Amniotic stem cell (primary cell): Measurements from ENCODE around the gene CCDC93.

Experiments used
- DNase-seq: peaks from one replicate; lab custom pipeline; 2025; lab: John Stamatoyannopoulos, UW

CCDC93 gene

DNA sequence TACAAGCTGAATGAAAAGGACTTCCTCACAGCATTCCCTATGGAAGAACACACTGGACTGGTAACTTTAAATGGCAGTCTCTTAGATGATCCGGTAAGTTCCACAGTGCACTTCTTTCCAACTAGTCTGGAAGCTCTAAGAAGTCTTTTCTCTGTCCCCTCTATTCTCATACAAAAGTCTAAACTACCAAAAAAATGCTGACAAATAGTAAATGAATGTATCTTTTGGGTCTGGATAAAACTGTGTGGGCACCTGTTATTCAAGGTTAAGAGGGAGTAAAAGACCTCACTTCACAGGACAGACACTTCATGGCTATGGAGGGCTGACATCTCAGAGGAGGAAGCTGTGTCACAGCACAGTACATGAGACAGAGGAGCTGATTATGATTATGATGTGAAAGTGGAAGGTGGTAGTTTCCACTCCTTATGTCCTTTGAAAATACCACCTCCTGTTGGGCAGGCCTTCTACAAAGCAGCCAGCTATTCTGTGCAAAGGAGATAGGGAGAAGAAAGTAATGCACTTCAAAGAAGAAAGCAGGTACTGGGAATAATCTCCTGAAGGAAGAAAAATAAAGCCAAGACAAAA, 23.9 kb downstream of the CCDC93 start:
- DNase-seq, result no peak

DNA sequence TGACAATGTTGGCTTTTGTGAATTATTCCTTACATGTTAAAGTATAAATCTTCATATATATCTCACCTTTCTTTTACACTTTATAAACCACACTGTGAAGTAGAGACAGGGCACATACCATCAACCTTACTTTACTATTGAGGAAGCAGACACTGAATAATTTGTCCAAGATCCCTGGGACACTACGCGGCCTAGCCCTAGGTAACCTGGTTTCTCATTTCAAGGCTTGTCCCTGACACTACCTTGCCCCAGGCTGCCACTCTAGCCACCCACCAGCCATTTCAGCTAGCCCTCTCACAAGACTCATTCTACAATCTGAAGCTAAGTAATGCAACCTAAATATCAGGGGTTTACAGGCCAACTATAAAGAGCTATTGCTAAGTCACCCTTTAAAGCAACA, 26.7 kb downstream of the CCDC93 start:
- DNase-seq, result no peak

DNA sequence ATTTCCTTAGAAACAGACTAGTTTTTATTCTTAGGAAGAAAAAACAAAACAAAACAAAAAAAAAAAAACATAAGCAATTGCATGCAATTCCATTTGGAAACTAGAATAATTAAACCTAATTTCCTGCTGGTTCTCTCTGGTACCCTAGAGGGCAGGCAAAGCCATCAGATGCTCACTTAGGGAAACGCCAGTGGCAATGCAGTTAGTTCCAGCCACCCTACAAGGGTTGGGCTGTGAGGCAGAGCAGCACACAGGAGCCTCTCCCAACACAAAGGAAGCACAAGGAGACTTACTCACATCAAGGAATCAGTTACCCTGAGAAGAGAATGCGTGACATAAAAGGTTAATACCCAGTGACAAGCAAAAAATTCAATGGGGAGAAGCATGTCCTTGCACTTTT, 28.8 kb downstream of the CCDC93 start:
- no peak for DNase-seq

DNA sequence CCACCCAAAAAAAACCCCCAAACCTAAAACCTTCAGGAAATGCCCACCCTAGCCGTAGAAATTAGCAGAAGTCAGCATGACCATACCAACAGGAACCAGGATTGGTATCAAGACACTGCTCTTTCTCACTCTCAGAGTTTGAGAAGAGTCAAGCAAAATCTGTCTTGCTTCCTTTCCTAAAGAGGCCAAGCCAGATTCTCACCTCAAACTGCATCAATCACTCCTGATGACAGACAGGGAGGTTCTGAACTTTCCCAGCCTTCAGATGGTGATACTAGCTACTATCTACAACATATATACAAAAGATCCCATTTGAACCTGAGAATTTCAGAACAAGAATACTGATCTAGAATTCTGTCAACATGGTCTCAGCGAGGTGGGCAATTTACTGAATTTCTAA, 29.7 kb downstream of the CCDC93 start:
- DNase-seq, result no peak

DNA sequence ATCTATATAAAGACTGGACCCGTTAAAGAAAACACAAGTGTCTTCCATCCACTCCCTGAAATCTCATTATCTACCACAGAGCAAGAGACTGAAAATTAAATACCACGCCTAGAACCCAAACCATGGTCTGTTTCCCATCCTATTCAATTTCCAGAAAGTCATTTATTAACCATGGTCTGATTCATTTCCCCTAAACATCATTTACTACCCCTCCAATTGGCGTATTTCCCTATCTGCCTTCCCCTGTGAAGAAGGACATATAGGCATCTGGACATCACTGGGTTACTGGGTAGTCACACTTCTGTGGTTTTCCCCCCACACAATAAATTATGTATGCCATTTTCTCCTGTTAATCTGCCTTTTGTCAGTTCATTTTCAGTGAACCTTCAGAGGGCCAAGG, 30.8 kb downstream of the CCDC93 start:
- no peak for DNase-seq

DNA sequence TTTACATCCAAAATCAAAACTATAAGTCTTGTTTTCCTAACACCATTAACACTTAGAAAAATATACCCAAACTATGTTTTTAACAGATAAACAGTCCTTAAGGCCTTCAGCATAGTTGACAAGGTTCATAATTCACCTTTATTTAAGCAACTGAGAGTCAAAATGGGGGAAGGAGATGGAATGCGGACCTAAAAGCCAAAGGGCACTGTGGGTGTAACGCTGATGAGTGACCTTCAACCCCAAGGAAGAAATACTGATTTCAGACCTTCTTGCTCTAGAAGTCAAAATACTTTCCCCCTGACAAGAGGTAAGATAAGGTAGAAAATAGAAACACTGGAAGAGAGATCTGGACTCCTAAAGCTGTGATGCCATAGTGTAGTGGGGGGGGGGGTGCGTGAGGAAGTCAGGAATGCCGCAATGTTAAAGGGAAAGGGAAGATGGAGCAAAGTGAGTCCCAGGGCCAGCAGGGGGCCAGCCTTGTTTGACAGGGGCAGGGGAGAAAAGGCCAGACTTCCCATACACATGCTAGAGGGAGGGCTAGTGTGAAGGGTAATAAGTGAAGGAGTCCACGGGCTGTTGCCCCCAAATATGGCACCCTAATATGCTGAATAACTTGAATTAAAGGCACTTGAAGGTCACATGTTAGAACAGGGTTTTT, 31.4 kb downstream of the CCDC93 start:
- no peak for DNase-seq

DNA sequence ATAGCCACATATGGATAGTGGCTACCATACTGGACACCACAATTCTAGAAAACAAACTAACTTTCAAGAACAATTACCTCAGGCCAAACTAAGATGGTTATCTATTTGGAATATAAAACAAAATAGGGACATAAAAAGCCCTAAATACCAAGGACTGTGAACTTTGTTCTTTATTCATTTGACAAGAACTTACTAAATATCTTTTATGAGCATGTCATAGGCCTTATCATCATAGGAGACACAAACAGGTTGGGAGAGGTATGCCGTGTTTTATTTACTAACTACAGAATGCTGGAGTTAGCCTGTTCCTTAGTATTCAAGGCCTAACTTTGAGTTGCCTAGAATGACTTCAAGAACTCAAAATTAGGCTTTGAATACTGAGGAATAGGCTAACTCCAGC, 32.1 kb downstream of the CCDC93 start:
- no peak for DNase-seq

DNA sequence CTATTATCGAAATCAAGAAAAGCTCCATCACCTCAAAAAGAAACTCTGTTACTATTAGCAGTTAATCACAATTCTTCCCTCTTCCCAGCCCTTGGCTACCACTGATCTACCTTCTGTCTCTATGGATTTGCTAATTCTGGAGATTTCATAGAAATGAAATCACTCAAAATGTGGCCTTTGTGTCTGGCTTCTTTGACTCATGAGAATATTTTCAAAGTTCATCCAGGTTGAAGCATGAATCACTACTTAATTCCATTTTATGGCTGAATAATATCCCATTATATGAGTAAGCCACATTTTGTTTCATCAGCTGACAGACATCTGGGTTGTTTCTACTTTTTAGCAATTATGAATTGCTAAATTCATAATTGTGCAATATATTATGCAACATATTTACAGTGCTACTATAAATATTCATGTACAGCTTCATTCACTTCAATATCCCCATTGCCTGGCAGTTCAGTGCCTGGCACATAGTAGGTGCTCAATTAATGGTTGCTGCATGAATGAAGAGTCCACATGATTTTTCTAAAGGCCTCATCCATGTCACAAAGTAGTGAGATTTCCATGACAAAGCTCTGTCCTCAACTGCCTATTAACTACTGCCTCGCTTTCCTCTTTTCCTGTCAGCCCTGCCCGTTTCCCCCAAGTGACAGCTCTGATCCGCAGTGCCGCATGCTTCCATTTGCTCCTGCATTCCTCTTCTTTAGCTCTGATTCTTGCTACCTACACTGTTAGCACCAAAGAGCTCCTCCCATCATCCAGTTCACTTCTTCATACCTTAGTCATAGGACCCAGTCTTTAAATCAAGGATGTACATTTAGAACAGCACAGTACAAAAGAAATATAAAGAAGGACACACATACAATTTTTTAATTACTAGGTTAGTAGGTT, 32.8 kb downstream of the CCDC93 start:
- peak; percentile 57 for DNase-seq

DNA sequence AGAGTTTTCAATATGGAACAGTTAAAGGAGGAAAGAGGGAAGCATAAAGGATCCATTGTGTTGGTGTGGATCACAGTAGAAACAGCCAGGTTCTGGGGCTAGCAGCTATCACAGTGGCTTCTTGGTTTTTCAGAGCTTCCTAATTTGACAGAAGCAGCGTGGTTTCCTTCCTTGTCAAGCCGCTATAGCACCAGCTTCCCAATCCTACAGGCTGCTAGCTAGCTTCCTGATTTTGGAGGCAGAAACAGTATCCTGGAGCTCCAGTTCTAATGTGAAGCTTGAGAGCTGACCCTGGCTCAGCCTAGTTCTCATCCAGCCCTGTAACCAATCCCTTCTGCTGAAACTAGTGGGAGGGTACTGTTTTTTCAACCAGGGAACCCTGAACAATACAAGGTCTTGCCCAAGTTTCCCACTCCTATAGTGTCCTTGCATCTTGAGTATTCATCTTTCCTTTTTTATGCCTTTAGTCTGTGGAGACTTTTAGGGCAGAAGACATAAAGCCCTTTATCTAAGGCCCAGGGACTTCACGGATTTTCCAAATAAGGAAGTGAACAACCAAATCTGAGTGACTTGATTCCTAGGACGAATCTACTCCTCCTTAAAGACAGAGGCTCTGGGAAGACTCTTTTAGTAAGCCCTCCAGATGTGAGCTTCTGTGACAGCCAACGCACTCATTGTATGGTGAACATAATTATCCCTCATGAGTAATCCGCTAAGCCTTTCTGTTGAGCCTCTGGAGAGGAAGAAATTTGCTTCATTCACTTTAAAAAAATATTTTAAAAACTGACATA, 33.8 kb downstream of the CCDC93 start:
- peak; percentile 15 for DNase-seq

DNA sequence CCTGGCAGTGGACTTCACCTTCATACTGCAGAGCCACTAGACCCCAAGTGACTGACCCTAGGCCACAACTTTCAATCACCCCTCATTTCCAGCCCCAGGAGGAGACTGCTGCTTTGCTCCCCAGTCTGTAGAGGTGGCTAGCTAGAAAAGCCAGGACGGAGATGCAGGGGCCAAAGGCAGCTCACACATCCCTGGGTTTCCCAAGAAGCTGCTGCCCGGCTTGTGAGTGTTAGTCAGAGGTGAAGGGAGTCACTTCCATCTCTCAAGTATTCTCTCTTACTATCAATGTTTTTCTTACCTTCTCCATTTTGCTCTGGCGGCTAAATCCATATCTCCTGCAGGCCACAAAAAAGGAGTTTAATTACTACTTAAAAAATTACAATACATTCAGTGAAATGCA, 36.2 kb downstream of the CCDC93 start:
- no peak for DNase-seq

DNA sequence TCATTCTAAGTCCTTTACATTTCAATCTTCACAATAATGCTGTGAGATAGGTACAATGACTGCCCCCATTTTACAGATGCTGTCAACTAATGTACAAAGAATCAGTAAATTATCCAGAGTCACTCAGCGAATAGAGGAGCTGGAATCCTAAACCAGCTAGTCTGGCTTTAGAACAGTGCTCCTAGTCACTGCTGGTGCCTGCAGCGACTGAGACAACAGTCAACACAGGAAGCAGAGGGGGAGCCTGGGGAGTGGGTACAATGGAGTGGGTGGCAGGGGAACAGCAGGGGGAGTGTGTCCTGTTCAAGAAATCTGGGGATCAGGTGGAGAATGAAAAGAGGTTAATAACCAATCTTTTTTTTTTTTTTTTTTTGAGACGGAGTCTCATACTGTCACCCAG, 37.3 kb downstream of the CCDC93 start:
- DNase-seq, result no peak

DNA sequence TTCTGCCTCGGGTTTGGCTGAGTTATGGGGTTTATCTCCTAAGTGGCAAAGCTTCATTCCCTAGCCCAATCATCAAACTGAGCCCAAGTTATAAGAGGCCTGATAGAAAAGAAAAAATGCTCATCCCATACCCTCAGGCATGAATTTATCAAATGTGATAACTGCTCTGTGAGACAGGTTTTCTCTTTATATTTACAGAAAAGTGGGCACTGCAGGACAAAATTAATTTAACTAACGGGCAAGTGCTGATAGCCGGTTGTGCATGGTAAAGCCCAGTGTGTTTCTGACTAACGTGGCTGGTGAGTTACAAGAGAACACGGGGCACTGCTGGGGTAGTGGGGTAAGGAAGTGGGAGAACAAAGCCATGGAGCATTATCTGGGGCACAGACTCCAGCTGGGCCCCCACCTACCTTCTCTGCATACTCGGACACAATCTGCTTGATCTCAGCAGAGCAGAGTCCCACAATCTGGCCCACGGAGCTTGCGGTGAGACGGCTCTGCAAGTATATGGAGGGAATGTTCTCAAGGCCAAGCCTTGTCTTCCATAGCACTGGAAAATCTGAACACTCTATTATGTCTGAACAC, 40.3 kb downstream of the CCDC93 start:
- no peak for DNase-seq

DNA sequence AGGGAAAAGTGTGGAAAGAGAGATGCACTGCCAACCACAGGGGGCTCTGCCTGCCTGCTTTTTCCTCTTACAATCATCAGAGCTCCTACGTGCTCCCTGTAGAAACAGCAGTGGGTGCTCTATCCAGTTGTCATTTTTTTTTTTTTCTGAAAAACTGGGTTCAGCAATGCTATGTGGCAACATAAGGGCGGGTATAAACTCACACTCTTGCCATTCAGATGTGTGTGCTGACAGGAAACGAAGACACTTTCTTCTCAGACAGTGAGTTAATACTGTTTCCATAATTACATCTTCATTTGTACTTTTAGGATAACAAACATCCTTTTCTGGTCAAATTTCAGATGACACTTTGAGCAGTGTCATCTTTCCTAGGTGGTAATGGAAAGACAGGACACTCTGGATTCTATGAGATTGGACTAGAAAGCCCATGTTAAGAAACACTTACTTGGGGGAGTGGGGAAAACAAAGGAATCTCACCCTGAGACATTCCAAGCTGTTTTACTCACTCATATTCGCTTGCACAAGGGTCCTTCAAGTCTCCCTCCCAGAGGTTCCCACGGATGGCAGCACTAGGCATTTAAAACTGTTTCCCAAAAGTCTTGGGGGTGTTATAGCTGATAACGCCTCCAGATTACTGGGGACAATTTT, 41.3 kb downstream of the CCDC93 start:
- no peak for DNase-seq

DNA sequence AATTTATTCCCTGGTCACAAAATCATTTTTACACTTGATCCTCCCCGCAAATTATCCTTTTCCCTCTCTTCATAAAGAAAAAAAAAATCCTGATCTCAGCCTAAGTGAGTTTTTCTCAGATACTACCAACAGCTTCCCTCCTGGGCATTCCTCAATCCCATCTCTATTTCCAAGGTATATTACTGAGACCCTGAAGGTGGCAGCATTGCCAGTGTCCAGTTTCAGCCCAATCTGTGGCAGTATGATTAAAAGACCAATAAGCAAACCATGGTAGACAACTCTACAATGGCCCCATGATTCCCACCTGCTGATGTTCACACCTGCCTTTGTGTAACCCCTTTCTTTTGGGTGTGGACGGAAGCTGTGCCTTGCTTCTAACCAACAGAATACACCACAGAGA, 45.1 kb downstream of the CCDC93 start:
- no peak for DNase-seq

DNA sequence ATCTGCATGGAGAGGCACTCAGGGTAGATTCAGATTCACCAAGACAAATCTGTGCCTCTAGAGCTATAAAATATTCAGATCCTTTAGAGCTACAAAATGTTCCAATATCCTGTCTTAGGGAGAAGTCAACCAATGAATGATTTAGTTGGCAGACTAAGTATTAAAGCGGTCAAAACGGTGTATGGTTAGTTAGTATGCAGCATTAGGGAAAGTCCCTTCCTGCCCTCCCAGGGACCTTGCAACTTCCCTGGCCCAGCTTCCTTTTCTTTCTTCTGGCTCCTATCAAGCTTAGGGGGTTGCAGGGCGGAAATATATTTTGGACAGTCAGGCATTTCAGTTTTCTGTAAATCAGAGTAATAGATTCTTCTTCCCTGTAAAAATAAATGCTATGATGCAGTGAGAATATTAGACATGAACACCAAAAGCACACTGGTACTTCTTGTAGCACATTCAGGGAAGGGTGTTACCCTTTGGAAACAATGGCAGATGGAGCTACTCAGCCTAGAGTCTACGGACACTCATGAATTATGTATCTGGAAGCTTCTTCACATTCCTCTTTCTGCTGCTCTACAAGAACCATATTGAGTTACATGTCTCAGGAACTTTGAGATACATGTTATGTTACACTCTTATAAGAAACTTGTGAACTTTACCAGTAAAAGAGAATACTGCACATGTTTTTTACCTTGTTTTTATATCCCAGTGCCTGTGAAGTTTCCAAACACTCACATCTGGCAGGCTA, 45.7 kb downstream of the CCDC93 start:
- no peak for DNase-seq

DNA sequence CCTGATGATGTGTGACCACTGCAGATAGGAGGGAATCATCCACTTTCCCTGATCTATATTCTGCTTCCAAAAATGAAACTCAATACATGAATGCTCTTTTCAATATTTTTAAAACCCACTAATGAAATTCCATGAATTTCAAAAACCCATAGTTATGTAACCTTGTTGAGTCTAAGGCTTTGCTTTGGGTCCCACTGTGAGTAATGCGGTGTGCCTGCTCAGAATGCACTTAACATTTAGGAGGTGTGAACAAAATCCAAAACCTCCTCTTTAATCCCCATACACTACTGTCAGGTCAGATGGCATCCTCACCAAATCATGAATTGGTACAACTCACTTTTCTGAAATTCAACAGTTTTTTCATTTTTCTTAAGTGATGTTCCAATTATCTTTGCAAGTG, 50.4 kb downstream of the CCDC93 start:
- DNase-seq, result no peak

DNA sequence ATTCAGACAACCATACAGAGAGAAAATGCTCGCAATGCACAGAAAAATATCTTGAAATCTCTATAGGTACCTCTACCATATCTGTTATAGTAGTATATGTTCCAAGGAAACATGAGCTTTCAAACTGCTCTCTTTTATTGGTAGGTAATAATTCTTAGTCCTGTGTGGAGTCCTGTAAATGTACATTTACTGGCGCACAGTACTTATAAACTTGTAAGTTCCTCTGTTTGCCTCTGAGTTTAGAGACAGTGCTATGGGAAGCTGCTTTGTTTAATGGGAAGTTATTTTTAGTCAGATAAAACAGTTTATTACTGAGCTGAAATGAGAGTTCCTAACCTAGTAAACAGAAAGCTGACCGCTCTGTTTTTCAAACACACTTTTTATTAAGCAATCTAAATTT, 52.7 kb downstream of the CCDC93 start:
- no peak for DNase-seq

DNA sequence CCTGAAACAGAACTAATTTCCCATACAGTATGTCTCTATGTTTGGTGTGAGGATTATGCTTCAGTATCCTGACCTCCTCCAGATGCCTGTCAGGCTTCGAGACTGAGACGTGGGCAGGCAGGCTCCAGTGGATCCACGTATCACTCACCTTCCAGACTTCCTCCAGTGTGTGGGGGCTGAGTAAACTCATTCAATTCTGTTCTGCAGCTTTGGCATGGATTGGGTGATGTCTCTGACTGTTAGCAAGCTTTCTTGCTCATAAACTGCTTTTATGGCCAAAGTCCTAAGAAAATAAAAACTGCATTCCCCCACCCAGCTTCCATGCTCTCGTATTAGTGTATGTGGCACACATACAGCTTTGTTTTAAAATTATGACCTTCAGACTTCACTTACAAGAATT, 53.6 kb downstream of the CCDC93 start:
- peak; percentile 16 for DNase-seq

DNA sequence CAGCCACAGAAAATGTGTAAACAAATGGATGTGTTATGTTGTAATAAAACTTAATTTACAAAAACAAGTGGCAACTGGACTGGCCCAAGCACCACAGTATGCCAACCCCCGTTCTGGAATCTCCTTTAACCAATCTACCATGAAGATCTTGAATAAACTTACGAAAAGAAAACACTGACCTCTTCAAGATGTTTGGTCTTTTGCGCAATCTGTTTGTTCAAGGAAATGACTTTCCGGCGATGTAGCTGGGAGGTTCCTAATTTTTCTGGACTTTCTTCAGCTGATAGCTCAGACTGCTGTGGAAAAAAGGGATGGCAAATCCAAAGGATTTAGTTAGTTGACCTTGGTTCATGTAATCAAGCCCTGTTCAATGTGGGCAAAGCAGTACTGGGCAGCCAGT, 55.7 kb downstream of the CCDC93 start:
- peak; percentile 26 for DNase-seq

DNA sequence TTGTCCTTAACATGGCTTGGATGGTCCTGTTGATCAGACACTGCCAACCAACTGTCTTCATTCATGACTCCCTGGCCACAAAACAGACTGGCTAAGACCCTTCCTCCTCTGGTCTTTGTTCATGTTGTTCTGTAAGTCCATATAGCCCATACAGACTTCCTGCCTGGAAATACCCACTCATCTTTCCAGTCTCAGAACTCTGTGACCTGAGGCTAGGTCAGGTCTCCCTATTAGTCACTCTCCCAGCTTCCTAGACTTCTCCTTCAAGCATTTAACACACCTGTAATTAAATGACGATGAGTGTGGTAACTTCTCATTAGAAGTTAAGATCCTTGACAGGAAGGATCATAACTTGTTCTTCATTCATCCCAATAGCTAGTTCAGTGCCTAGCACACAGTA, 56.3 kb downstream of the CCDC93 start:
- no peak for DNase-seq
